ENCODE measurements around the gene FHOD3.

GRCh38 chr18:36415171-36415570 lies 117.7 kb downstream of the FHOD3 start:
- TF ChIP-seq CTCF (IDR thresholded peaks at IDR 0.05) (no peak), POLR2A (IDR thresholded peaks at IDR 0.05) (no peak), POLR2AphosphoS5 (IDR thresholded peaks at IDR 0.05; ENCODE audit: insufficient read depth in 1 of 2, low read depth in 1 of 2) (no peak)
